Natural killer cell (primary cell): ENCODE measurements around the gene CD47. TPM values are rescaled to one million over a fixed set of nuclear protein-coding genes. Genes with fewer than 3 reads are reported as not detected.

Experiments used
- ATAC-seq, 3 donors: fragments of 150-1000 bp in 2 of 3; fragments of 200-7000 bp in 1 of 3; cut with Tn5 transposase; 1 replicate in 1 of 3; 2 replicates in 2 of 3; pipeline ENCODE4 v1.10.0; 2021; ENCODE audit warnings: mild to moderate bottlenecking in 2 of 3, moderate library complexity in 2 of 3
- DNase-seq, 2 donors: peaks; one replicate each; pipeline versions ENCODE4 v3.0.0 to v3.0.0-alpha.2; 2013 to 2021; ENCODE audit warnings: mixed read lengths in 1 of 2
- H3K27ac ChIP-seq: one replicate; pipeline ENCODE4 v1.5.1; 2013; ENCODE audit warnings: mild to moderate bottlenecking, low read length
- H3K27me3 ChIP-seq: one replicate; pipeline ENCODE4 v1.6.1; 2013; ENCODE audit warnings: low read length; ENCODE audit not compliant: control insufficient read depth, insufficient read depth
- H3K36me3 ChIP-seq: one replicate; pipeline ENCODE4 v1.6.1; 2013; ENCODE audit warnings: low read length; ENCODE audit not compliant: control insufficient read depth, insufficient read depth
- H3K4me1 ChIP-seq: one replicate; pipeline ENCODE4 v1.6.1; 2013; ENCODE audit warnings: low read length; ENCODE audit not compliant: control insufficient read depth, insufficient read depth
- H3K4me3 ChIP-seq: one replicate; pipeline ENCODE4 v1.5.1; 2013; ENCODE audit warnings: low read length
- H3K9me3 ChIP-seq: one replicate; pipeline ENCODE4 v1.6.1; 2013; ENCODE audit warnings: low read length; ENCODE audit not compliant: control insufficient read depth, insufficient read depth
- H3K27ac Mint-ChIP-seq, 2 donors: one replicate each; pipeline ENCODE4 v1.8.0; 2022; ENCODE audit warnings: mild to moderate bottlenecking in 2 of 2, mixed read lengths in 2 of 2, moderate library complexity in 1 of 2
- H3K27me3 Mint-ChIP-seq, 2 donors: one replicate each; pipeline ENCODE4 v1.8.0; 2022; ENCODE audit warnings: low read depth in 2 of 2, mixed read lengths in 2 of 2
- H3K36me3 Mint-ChIP-seq: one replicate; pipeline ENCODE4 v1.8.0; 2022; ENCODE audit warnings: mixed read lengths
- H3K4me1 Mint-ChIP-seq, 2 donors: one replicate each; pipeline ENCODE4 v1.8.0; 2022; ENCODE audit warnings: mixed read lengths in 2 of 2
- H3K4me3 Mint-ChIP-seq: one replicate; pipeline ENCODE4 v1.8.0; 2022; ENCODE audit warnings: mild to moderate bottlenecking, moderate library complexity, mixed read lengths
- H3K9me3 Mint-ChIP-seq, 2 donors: one replicate each; pipeline ENCODE4 v1.8.0; 2022; ENCODE audit warnings: mixed read lengths in 2 of 2
- WGBS: methylation state at CpG from one replicate; pipeline ENCODE4 v1.1.7; 2013; ENCODE audit warnings: missing lambda C conversion rate; ENCODE audit not compliant: insufficient coverage; 5-methylcytosine and 5-hydroxymethylcytosine counted together
- intact Hi-C: fragments of 100-400 bp; cut with micrococcal nuclease; formaldehyde crosslinking; loops from one replicate; pipeline ENCODE4 v1.14.2; 2022
- total RNA-seq, 4 donors: library from RNA; stranded (reverse); fragments of 120-200 nt in 1 of 4; gene quantifications; one replicate each; pipeline versions ENCODE4 v1.2.3 to v1.2.4, GENCODE V29; 2013 to 2022
- TF ChIP-seq, protein P1 (sequence below): fragments of 200-600 bp; IDR thresholded peaks from one replicate; pipeline ENCODE4 v1.8.0; 2022; ENCODE audit warnings: antibody characterized with exemption

Gene CD47
- total RNA-seq, 3 donors from 2014 or later (not counting 1 experiment from before 2014, with no cell fraction given), result 226 to 236 (median 233) TPM

DNA sequence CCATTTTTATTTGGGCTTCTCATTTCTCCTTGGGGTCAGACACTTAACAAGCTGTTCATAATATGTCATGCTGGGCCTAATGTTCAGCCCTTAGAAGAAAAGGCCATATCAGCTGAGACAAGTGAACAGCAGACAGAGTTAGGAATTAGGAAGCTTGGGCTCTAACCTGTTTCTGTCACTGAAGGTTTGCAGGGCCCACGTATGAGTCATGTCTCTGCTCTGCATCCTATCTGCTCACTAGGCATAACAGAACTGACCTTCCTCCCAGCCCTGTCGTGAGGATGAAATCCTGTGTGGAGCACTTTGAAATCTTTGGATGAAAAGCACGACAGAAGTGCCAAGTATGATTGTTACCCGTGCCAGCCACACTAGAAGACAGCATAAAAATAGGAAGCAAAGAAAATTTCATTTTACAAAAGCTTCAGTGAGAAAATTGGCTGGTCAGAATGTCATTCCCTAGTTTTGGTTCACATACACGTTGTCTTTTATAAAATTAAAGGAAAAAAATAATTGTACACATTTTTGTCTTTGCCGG lies 26.5 kb upstream of the CD47 start:
- Mint-ChIP-seq H3K27me3 (peaks cover 0 to 8% of the 10 kb centered on the region in 2 donors), H3K27ac (no peak overlapping the region), H3K9me3 (no peaks in the 10 kb centered on the region), H3K4me1 (peaks cover 4 to 21% of the 10 kb centered on the region in 2 donors), H3K4me3 (no peak overlapping the region), H3K36me3 (no peaks in the 10 kb centered on the region)
- H3K27me3 ChIP-seq, result no peaks in the 10 kb centered on the region
- ATAC-seq (no peak), DNase-seq (no peak)
- TF ChIP-seq, protein P1, sequence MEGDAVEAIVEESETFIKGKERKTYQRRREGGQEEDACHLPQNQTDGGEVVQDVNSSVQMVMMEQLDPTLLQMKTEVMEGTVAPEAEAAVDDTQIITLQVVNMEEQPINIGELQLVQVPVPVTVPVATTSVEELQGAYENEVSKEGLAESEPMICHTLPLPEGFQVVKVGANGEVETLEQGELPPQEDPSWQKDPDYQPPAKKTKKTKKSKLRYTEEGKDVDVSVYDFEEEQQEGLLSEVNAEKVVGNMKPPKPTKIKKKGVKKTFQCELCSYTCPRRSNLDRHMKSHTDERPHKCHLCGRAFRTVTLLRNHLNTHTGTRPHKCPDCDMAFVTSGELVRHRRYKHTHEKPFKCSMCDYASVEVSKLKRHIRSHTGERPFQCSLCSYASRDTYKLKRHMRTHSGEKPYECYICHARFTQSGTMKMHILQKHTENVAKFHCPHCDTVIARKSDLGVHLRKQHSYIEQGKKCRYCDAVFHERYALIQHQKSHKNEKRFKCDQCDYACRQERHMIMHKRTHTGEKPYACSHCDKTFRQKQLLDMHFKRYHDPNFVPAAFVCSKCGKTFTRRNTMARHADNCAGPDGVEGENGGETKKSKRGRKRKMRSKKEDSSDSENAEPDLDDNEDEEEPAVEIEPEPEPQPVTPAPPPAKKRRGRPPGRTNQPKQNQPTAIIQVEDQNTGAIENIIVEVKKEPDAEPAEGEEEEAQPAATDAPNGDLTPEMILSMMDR, result no peak
- peaks cover 4% of the 10 kb centered on the region for H3K9me3 ChIP-seq
- WGBS, result 75% methylated on average over 5 of the region's 6 CpGs
- no peaks in the 10 kb centered on the region for H3K36me3 ChIP-seq
- intact Hi-C loops, result no loop called here
- no peak overlapping the region for H3K27ac ChIP-seq
- no peak overlapping the region for H3K4me3 ChIP-seq
- peaks cover 6% of the 10 kb centered on the region for H3K4me1 ChIP-seq

- H3K4me3 ChIP-seq, result no peak overlapping the region
- WGBS, result 91% methylated on average over 16 of the region's 16 CpGs
Measured at GRCh38 chr3:108114423-108115065, 23.7 kb upstream of the CD47 start.

DNA sequence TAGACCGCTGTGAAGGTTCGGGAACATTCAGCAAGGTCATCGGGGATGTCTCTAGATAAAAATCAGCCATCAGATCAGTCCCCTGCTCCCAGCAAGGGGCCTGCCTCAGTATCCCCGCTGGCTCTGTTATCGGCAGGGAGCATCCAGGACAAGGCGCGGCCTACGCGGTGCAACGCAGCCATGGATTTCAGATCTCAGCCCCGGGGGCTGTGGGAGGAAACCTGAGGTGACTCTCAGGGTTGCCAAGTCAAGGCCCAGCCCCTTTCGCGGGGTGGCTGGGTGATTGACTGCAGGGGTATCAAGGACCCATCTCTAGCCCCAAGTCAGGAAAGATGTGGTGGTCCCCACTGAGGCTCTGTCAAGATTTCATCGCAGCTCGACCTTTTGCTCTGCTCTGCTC lies 23.1 kb upstream of the CD47 start:
- Mint-ChIP-seq H3K4me1 (peaks cover 4 to 11% of the 10 kb centered on the region in 2 donors), H3K36me3 (no peaks in the 10 kb centered on the region), H3K9me3 (no peaks in the 10 kb centered on the region), H3K4me3 (no peak overlapping the region), H3K27ac (no peak overlapping the region), H3K27me3 (peaks cover 0 to 8% of the 10 kb centered on the region in 2 donors)
- Histone ChIP-seq H3K4me1 (no peaks in the 10 kb centered on the region), H3K4me3 (no peak overlapping the region), H3K9me3 (no peaks in the 10 kb centered on the region), H3K36me3 (no peaks in the 10 kb centered on the region), H3K27me3 (no peaks in the 10 kb centered on the region), H3K27ac (no peak overlapping the region)
- TF ChIP-seq, protein P1, result no peak
- DNase-seq (no peak), ATAC-seq (no peak)
- 95% methylated on average over 15 of the region's 15 CpGs for WGBS
- intact Hi-C loops, result no loop called here

More at GRCh38 chr3:108114423-108115065, 23.7 kb upstream of the CD47 start:
- ATAC-seq (no peak), DNase-seq (no peak)
- intact Hi-C loops, result no loop called here
- no peak overlapping the region for H3K27ac ChIP-seq
- H3K4me1 ChIP-seq, result peaks cover under 1% of the 10 kb centered on the region
- Mint-ChIP-seq H3K27me3 (peaks cover 0 to 8% of the 10 kb centered on the region in 2 donors), H3K36me3 (no peaks in the 10 kb centered on the region), H3K9me3 (no peaks in the 10 kb centered on the region), H3K4me3 (no peak overlapping the region), H3K4me1 (peaks cover 4 to 15% of the 10 kb centered on the region in 2 donors), H3K27ac (no peak overlapping the region)
- H3K9me3 ChIP-seq, result peaks cover under 1% of the 10 kb centered on the region
- H3K36me3 ChIP-seq, result no peaks in the 10 kb centered on the region
- H3K27me3 ChIP-seq, result no peaks in the 10 kb centered on the region
- TF ChIP-seq, protein P1, result no peak
